NCI-H82 treated with DMSO at 0.1 percent for 48 hours (cell line): Measurements from ENCODE around the gene UCK2.

Source experiments
- DNase-seq: peaks from one replicate; lab custom pipeline; 2025; ENCODE audit not compliant: unreplicated experiment; lab: John Stamatoyannopoulos, UW

UCK2 gene

DNA sequence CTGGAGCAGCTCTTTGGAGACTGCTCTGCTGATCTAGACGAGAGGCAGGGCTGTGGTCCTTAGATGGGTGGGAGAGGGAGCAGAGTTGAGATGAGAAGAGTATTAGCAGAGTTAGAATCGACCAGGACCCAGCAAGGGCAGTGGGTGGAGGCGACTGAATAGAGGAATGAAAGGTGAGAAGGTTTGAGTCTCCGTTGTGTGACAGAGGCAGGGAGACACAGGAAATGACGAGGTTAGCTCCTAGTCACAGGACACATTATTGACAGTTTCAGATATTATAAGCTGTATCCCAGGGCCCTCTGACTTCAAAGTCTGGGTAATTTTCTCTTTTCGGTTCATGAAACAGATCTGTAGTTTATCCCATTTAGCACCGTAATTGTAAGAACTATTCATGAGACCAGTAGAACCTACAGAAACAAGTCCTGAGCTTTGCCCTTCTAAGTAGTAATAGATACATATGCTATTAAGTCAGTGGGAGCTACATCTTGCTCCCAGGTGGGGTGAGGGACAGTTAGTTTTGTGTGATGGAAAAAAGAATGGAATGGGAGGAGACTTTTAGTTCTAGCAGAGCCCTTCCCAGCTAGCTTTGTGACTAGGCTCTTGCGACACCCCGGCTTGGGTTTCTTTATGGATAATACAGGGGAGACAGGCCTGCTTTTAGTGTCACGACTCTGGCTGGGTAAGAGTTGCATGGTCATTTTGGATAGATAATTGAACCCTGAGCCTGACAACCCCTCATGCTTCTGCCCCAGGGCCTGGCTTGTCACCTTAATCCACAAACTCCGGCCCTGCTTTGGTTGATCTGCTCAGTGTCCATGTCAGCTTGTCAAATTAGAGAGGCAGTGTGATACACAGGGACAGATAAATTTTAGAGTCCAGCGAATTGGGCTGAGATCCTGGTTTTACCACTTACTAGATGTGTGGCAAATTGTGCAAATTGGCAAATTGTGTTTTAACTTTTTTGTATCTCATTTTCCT, 70.2 kb downstream of the UCK2 start:
- DNase-seq = no peak

DNA sequence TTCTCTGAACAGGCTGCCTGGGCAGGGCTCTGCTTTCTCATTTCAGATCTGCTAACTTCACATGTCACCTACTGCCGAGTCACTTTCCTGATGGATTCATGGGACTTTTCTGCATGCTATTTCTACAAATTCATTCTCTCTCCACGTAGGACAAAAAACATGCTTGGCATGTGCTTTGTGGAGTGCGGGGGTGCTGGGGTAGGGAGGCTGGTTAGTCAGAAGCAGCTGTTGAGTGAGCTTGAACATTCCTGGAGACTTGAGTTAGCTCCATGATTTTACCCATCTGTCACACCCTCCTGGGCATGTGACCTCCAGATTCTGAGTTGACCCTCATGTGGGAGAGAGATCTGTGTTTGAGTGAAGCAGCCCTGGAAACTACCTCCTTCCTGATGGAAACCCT, 71.4 kb downstream of the UCK2 start:
- DNase-seq = no peak

GRCh38 chr1:165899461-165899941, 72.1 kb downstream of the UCK2 start:
- no peak for DNase-seq

GRCh38 chr1:165900576-165901380, 73.4 kb downstream of the UCK2 start:
- DNase-seq = no peak

DNA sequence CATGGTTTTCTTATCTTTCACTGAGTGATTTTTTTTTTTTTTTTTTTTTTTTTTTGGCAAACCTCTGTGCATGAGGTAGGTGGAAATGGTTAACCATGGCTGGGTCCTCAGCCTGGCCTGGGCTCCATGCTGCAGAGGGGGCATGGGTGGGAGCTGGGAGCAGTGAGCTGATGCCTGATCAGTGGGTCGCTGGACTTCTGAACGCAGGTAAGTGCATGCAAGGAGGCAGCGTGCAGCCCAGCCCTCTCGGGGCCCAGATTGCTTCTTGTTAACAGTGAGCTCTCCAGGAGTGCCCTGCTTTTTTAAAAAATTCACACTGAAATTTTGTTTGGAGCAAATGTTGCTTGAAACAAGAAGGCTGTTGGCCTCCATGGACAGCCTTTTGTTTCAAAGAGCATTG, 75.2 kb downstream of the UCK2 start:
- no peak for DNase-seq

DNA sequence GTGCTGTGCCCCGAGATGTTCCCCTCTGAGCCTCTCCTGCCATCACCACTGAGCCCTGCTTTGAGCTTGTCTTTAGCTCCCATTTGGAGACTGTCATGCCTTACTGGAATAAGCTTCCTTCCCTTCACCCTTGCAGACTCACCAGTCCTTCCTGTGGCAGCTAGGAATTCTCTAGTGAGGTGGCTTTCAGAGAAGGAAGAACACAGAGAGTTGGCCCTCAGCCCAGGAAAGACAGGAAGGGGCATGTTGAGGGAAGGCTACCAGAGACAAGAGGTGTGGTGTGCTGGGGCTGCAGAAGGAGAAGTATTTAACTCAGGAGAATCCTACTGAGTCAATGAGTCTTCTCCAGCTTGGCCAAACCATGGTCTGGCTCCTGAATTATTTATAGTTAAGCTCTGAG, 76.3 kb downstream of the UCK2 start:
- no peak for DNase-seq

- DNase-seq = no peak
These were observed 77.5 kb downstream of the UCK2 start for GRCh38 chr1:165904948-165905347.

DNA sequence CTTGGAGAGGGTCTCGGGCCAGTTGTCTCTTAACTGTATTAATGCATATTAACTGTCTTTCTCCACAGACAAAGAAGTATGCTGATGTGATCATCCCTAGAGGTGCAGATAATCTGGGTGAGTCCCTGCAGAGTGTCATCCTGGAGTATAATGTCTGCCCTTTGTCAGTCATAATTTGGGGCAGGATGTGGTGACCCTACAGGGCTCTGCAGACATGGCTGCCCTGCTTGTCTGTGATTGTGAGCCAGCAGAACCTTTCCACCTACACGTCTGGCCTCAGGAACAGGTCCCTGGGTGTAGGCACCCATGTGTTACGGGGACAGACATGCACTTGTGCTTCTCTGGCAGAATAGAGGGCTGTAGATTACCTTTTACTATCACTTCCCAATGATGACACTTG, 78.4 kb downstream of the UCK2 start:
- DNase-seq = no peak

- DNase-seq = no peak
These were observed 79.9 kb downstream of the UCK2 start for GRCh38 chr1:165907256-165907857.

DNA sequence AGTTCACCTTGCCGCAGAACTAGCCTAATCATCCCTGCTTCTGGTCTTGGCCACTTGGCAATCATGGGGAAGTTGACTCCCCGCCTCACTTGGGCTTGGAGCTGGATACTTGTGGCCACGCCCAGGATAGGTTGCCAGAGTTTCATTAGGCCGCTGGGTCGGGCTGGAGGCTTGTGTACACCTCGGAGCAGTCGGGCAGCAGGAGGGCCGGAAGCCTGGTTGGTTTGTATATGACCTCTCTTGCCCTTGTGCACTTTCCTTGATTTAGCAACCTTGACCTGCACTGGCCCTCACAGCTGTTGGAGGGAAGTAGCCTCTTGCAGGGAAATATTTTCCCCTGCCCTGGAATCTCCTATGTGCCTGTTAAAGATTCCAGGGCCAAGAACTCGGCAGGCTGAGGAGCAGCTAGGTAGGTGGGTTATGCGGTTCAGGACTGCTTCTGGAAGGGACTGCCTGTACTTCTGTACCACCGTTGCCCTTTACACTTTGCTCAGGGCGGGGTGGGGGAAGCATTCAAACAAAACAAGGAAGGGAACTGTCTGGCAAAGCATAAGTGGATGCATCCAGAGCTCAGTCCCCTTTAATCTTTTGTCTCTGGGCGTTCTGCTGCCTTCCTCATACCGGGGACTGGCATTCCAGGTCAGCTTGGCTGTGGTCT, 83.5 kb downstream of the UCK2 start:
- DNase-seq = no peak

DNA sequence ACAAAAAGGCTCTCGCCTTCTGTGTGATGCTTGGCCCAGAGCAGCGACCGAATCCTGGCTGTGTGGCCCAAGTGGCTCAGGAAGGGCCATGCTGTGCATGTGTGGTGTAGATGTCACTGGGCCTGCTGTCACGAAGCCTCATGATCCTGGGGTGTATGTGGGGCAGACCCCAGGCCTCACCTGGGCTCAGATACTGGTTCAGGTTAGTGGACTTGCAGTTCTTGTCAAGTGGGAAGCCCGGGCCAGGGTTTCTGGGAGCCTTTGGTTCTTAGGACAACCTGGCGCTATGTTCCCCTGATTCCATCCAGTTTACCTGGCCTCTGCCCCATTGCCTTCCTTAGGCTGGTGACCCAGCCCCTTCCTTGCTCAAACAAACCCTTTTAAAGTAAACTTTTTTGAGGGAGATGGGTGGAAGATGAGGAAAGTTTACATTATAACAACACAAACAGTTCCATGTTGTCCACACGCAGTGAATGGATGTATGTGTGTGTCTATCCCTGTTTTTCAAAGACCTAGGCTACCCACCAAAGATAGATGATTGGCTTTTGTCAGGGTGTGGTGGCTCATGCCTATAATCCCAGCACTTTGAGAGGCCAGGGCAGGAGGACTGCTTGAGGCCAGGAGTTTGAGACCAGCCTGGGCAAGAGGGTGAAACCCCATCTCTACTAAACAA, 84.3 kb downstream of the UCK2 start:
- no peak for DNase-seq

DNA sequence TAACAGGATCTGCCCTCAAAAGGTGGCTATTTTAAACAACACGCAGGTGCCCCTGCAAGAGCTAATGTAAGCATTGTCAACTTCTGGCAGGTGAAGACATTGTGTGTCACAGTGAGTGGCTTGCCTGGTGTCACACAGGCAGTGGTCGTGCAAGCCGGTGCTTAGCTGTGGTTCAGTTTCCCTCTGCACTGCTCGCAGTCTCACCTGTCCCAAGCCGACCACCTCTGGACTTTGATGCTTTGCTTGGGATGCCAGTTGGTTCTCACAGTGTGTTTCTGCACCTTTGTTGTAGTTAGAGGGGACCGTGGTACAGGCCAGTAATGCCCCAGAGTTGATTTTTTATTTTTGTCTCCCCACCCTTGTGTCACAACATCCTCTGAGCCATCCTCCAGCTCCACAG, 85.2 kb downstream of the UCK2 start:
- no peak for DNase-seq

- peak; percentile 51 for DNase-seq
These were observed 86.9 kb downstream of the UCK2 start for GRCh38 chr1:165914136-165914798.

- DNase-seq = no peak
These were observed 88.1 kb downstream of the UCK2 start for GRCh38 chr1:165915480-165915879.

DNA sequence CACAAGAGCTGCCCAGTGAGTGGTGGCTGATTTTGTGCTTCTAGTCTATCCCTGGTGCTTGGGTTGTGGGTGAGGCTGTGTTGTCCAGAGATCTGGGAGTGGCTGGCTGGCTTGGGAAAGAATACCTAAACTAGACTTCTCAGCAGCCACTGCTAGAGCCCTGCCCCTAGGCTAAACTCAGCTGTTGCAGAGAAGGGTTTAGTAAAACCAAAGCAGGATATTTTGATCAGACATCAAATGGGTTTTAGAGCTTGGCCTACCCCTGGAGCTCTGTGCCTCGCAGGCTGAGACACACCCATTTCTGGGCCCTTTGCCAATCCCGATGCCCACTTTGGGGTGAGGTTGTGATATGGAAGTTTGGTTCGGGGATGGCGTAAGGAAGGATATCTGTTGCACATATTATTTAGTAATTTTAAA, 88.5 kb downstream of the UCK2 start:
- DNase-seq = no peak

DNA sequence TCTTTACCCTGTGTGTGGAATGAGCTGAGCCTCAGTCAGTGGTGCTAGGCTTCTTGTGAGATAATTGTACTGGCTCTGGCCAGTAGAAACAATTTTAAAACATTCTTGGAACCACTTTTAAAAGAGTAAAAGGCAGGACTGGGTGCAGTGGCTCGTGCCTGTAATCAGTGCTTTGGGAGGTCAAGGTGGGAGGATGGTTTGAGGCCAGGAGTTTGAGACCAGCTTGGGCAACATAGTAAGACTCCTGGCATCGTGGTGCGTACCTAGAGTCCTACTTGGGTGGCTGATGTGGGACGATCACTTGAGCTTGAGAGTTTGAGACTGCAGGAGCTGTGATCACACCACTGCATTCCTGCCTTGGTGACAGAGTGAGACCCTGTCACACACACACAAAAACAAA, 89.8 kb downstream of the UCK2 start:
- DNase-seq = no peak

DNA sequence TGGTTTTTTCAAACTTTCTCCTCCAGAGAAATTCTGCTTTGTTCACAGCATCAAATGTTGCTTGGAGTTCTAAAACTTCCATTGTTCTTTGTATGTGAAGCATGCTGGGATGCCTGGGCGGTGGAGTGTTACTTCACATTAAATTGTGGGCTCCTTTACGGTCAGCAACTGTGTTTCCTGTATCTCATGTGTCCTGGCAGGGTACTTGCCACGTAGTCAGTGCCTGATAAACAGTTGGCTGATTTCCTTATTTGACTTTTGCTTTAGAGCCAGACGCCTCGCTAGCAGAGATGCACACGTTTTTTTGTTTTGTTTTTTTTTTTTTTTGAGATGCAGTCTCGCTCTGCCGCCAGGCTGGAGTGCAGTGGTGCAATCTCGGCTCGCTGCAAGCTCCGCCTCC, 96.7 kb downstream of the UCK2 start:
- DNase-seq = no peak

- DNase-seq = peak; percentile 13
These were observed 98.2 kb downstream of the UCK2 start for GRCh38 chr1:165925498-165926079.

DNA sequence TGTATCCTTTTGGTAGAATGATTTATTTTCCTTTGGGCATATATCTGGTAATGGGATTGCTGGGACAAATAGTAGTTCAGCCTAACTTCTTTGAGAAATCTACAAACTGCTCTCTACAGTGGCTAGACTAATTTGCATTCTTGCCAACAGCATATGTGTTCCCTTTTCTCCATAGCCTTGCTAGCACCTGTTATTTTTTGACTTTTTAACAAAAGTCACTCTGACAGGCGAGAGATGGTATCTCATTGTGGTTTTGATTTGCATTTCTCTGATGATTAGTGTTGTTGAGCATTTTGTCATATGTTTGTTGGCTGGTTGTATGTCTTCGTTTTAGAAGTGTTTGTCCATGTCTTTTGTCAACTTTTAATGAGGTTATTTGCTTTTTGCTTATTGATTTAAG, 99.8 kb downstream of the UCK2 start:
- no peak for DNase-seq
